HCT116 (cell line): ENCODE data around the gene SPACA9. TPM values are rescaled to one million over a fixed set of nuclear protein-coding genes. Genes with fewer than 3 reads are reported as not detected.

Experiments
- ATAC-seq: fragments of 200-7000 bp; cut with Tn5 transposase; 2 replicates; pipeline ENCODE4 v1.9.1; 2020; ENCODE audit warnings: mild to moderate bottlenecking, moderate library complexity
- BruUV-seq: library from RNA; stranded (reverse); fragments of 400-500 nt; replicated peaks from 2 replicates; lab custom pipeline; 2021; lab: Mats Ljungman, UMichigan
- CTCF ChIA-PET: fragments of 300-600 bp; sonication (Branson Sonifier 250); formaldehyde crosslinking; loops from one replicate; lab custom pipeline; 2021; ENCODE audit warnings: antibody characterized with exemption; lab: Charles Lee
- POLR2A ChIA-PET: fragments of 300-600, 350-600 bp; sonication (Branson Sonifier 250); formaldehyde crosslinking; loops from one replicate; lab custom pipeline; 2021; ENCODE audit warnings: antibody characterized with exemption; lab: Charles Lee
- RAD21 ChIA-PET, 2 experiments: fragments of 300-600 bp; sonication (Branson Sonifier 250); formaldehyde crosslinking; loops; one replicate each; lab custom pipeline; 2023; ENCODE audit warnings: low total read pairs in 2 of 2; ENCODE audit not compliant: uncharacterized antibody in 2 of 2, unreplicated experiment in 2 of 2, low non-redundant PET in 1 of 2; lab: Charles Lee
- DNase-seq: peaks from one replicate; pipeline ENCODE4 v3.0.0-alpha.2; 2010; ENCODE audit warnings: low read depth, low spot score
- H2AFZ ChIP-seq: fragments of 200-600 bp; shearing (Covaris generic), sonication (generic); 2 replicates; pipeline ENCODE4 v1.6.1; 2017; ENCODE audit warnings: low read depth, mixed run types, mixed read lengths, antibody characterized with exemption, low read length; ENCODE audit not compliant: poor library complexity, severe bottlenecking
- H3K27ac ChIP-seq: 2 replicates; pipeline ENCODE4 v1.5.1; 2012; ENCODE audit warnings: low read depth, low read length
- H3K27me3 ChIP-seq: fragments of 200-600 bp; sonication (generic); 2 replicates; pipeline ENCODE4 v1.6.1; 2016; ENCODE audit warnings: mixed run types, low read length, mixed read lengths; ENCODE audit not compliant: insufficient read depth
- H3K36me3 ChIP-seq, 2 experiments: fragments of 200-500 bp in 1 of 2; fragments of 200-600 bp in 1 of 2; sonication (Bioruptor generic) in 1 of 2; sonication (generic) in 1 of 2; 2 replicates each; pipeline versions ENCODE4 v1.5.1 to v1.6.1; 2014 to 2016; ENCODE audit warnings: low read length in 2 of 2, inconsistent platforms in 1 of 2, mixed read lengths in 1 of 2, mixed run types in 1 of 2; ENCODE audit not compliant: insufficient read depth in 2 of 2, control insufficient read depth in 1 of 2
- H3K4me1 ChIP-seq, 2 experiments: fragments of 200-600 bp in 1 of 2; sonication (generic) in 1 of 2; 2 replicates each; pipeline versions ENCODE4 v1.5.1 to v1.6.1; 2012 to 2017; ENCODE audit warnings: low read length in 2 of 2, inconsistent platforms in 1 of 2, mild to moderate bottlenecking in 1 of 2, mixed read lengths in 1 of 2, mixed run types in 1 of 2, moderate library complexity in 1 of 2; ENCODE audit not compliant: insufficient read depth in 2 of 2, control insufficient read depth in 1 of 2
- H3K4me2 ChIP-seq: fragments of 200-600 bp; sonication (generic); 2 replicates; pipeline ENCODE4 v1.6.1; 2017; ENCODE audit warnings: mixed run types, low read length, mixed read lengths
- H3K4me3 ChIP-seq, 2 experiments: fragments of 200-600 bp in 1 of 2; sonication (generic) in 1 of 2; replicated peaks in 1 of 2; 2 replicates each; pipeline ENCODE4 v1.5.1; 2011 to 2016; ENCODE audit warnings: low read length in 2 of 2, control low read depth in 1 of 2, low read depth in 1 of 2, mild to moderate bottlenecking in 1 of 2, mixed read lengths in 1 of 2, mixed run types in 1 of 2
- H3K79me2 ChIP-seq: fragments of 200-600 bp; sonication (generic); 2 replicates; pipeline ENCODE4 v1.6.1; 2017; ENCODE audit warnings: mild to moderate bottlenecking, mixed run types, low read length, moderate library complexity, mixed read lengths; ENCODE audit not compliant: insufficient read depth
- H3K9ac ChIP-seq: fragments of 200-600 bp; sonication (generic); 2 replicates; pipeline ENCODE4 v1.6.1; 2016; ENCODE audit warnings: low read length, mixed read lengths
- H3K9me2 ChIP-seq: fragments of 200-600 bp; sonication (generic), shearing (Covaris generic); 2 replicates; pipeline ENCODE4 v1.6.1; 2017; ENCODE audit warnings: mixed run types, mild to moderate bottlenecking, moderate library complexity; ENCODE audit not compliant: insufficient read depth
- H3K9me3 ChIP-seq, 2 experiments: fragments of 200-500 bp in 1 of 2; fragments of 200-600 bp in 1 of 2; sonication (Bioruptor generic) in 1 of 2; sonication (generic) in 1 of 2; 2 replicates each; pipeline ENCODE4 v1.6.1; 2014 to 2017; ENCODE audit warnings: low read length in 2 of 2, mixed read lengths in 2 of 2, inconsistent platforms in 1 of 2, low read depth in 1 of 2, mild to moderate bottlenecking in 1 of 2, mixed run types in 1 of 2, moderate library complexity in 1 of 2; ENCODE audit not compliant: control insufficient read depth in 1 of 2, insufficient read depth in 1 of 2
- H4K20me1 ChIP-seq: fragments of 200-600 bp; sonication (generic), shearing (Covaris generic); 2 replicates; pipeline ENCODE4 v1.6.1; 2017; ENCODE audit warnings: mixed run types, mild to moderate bottlenecking, moderate library complexity; ENCODE audit not compliant: insufficient read depth
- CBX3 ChIP-seq: IDR thresholded peaks from 2 replicates; pipeline ENCODE4 v1.6.1; 2012; ENCODE audit warnings: low read depth
- CEBPB ChIP-seq: IDR thresholded peaks from 2 replicates; pipeline ENCODE4 v1.6.1; 2012; ENCODE audit warnings: low read depth
- ELF1 ChIP-seq: IDR thresholded peaks from 2 replicates; pipeline ENCODE4 v1.6.1; 2012; ENCODE audit warnings: low read depth, borderline replicate concordance
- EZH2 ChIP-seq: fragments of 200-600 bp; sonication (generic); IDR thresholded peaks from 2 replicates; pipeline ENCODE4 v1.6.1; 2017; ENCODE audit warnings: antibody characterized with exemption, mixed run types
- FOSL1 ChIP-seq: IDR thresholded peaks from 2 replicates; pipeline ENCODE4 v1.6.1; 2012; ENCODE audit warnings: low read depth
- JUND ChIP-seq: IDR thresholded peaks from 2 replicates; pipeline ENCODE4 v1.6.1; 2012
- POLR2A ChIP-seq: IDR thresholded peaks from 2 replicates; pipeline ENCODE4 v1.7.0; 2011; ENCODE audit warnings: borderline replicate concordance; ENCODE audit not compliant: insufficient read depth, insufficient read length; ENCODE audit errors: extremely low read depth
- RAD21 ChIP-seq: IDR thresholded peaks from 2 replicates; pipeline ENCODE4 v1.6.1; 2012; ENCODE audit warnings: low read depth, mild to moderate bottlenecking
- SP1 ChIP-seq: IDR thresholded peaks from 2 replicates; pipeline ENCODE4 v1.6.1; 2012; ENCODE audit warnings: low read depth
- SRF ChIP-seq: IDR thresholded peaks from 2 replicates; pipeline ENCODE4 v1.6.1; 2012; ENCODE audit warnings: low read depth
- ZFX ChIP-seq: fragments of 450-650 bp; IDR thresholded peaks from 2 replicates; pipeline ENCODE4 v1.6.1; 2017
- intact Hi-C: fragments of 100-400 bp; cut with micrococcal nuclease; formaldehyde crosslinking; loops from 2 replicates; pipeline ENCODE4 v1.10.0; 2022
- total RNA-seq: library from RNA; stranded (reverse); gene quantifications from one replicate; pipeline ENCODE4 v1.2.1, GENCODE V29; 2021; ENCODE audit not compliant: unreplicated experiment
- TF ChIP-seq, protein P1 (sequence below), 3 experiments: fragments of 200-600 bp in 1 of 3; sonication (generic) in 1 of 3; IDR thresholded peaks in 2 of 3; conservative IDR thresholded peaks in 1 of 3; 2 replicates each; pipeline ENCODE4 v1.5.1; 2012 to 2017; ENCODE audit warnings: low read depth in 2 of 3, low read length in 2 of 3, antibody characterized with exemption in 1 of 3, borderline replicate concordance in 1 of 3, control low read depth in 1 of 3, mild to moderate bottlenecking in 1 of 3, mixed read lengths in 1 of 3, mixed run types in 1 of 3, moderate library complexity in 1 of 3; ENCODE audit not compliant: insufficient read depth in 1 of 3
- TF ChIP-seq, protein P2 (sequence below): IDR thresholded peaks from 2 replicates; pipeline ENCODE4 v1.6.1; 2012
- TF ChIP-seq, protein P3 (sequence below): IDR thresholded peaks from 2 replicates; pipeline ENCODE4 v1.6.1; 2011; ENCODE audit warnings: mild to moderate bottlenecking, low read length, moderate library complexity; ENCODE audit not compliant: insufficient replicate concordance; ENCODE audit errors: extremely low read depth
- TF ChIP-seq, protein P4 (sequence below): IDR thresholded peaks from 2 replicates; pipeline ENCODE4 v1.6.1; 2012

The SPACA9 gene
- total RNA-seq, 1 experiment from 2014 or later = 8.0 TPM

DNA sequence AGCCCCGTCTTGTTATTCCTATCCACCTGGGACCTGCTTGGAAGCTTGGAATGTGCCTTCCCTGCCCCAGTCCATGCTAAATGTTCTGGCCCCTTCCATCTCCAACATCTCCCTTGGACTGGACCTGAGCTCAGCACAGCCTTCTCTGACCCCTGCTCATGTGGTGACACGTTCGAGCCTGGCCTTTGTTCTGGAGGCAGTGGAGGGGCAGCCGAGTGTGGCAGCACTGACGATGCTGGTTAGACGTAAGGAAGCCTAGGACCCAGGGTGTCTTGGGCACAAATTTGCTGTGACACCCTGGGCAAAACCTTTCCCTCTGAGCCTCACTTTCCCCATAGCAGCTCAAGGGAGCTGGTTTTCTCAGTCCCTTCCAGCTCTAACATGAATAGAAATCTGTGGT is 3.9 kb downstream of the SPACA9 start:
- H3K27ac ChIP-seq = no peak overlapping the region
- BruUV-seq = no TSS peak
- intact Hi-C loops = no loop called here
- no peaks in the 10 kb centered on the region for H4K20me1 ChIP-seq
- ChIA-PET CTCF (no interaction called here), RAD21 (interaction anchor here in 1 of 2 experiments (0.6 kb wide), 1 partner anchor 42 kb away, joined by 3 read pairs; no protein-coding TSS in a partner anchor), POLR2A (no interaction called here)
- ATAC-seq (no peak), DNase-seq (no peak)
- H3K4me2 ChIP-seq = no peak overlapping the region
- H3K9me2 ChIP-seq = no peaks in the 10 kb centered on the region
- H3K4me3 ChIP-seq = no peak overlapping the region
- no peaks in the 10 kb centered on the region for H3K79me2 ChIP-seq
- H3K9me3 ChIP-seq = no peaks in the 10 kb centered on the region
- no peaks in the 10 kb centered on the region for H3K27me3 ChIP-seq
- H2AFZ ChIP-seq = no peak overlapping the region
- no peak overlapping the region for H3K9ac ChIP-seq
- H3K4me1 ChIP-seq = peaks cover under 1 to 21% of the 10 kb centered on the region in 2 experiments; a peak in 2 of 4 replicates
- H3K36me3 ChIP-seq = no peaks in the 10 kb centered on the region
- TF ChIP-seq FOSL1 (no peak), CBX3 (no peak), SRF (no peak), ZFX (no peak), POLR2A (no peak), SP1 (no peak), RAD21 (no peak), JUND (no peak), CEBPB (no peak), ELF1 (no peak), EZH2 (no peak)
- TF ChIP-seq, protein P1, sequence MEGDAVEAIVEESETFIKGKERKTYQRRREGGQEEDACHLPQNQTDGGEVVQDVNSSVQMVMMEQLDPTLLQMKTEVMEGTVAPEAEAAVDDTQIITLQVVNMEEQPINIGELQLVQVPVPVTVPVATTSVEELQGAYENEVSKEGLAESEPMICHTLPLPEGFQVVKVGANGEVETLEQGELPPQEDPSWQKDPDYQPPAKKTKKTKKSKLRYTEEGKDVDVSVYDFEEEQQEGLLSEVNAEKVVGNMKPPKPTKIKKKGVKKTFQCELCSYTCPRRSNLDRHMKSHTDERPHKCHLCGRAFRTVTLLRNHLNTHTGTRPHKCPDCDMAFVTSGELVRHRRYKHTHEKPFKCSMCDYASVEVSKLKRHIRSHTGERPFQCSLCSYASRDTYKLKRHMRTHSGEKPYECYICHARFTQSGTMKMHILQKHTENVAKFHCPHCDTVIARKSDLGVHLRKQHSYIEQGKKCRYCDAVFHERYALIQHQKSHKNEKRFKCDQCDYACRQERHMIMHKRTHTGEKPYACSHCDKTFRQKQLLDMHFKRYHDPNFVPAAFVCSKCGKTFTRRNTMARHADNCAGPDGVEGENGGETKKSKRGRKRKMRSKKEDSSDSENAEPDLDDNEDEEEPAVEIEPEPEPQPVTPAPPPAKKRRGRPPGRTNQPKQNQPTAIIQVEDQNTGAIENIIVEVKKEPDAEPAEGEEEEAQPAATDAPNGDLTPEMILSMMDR (IDR thresholded peaks at IDR 0.05 in 2 of 3, conservative IDR thresholded peaks at IDR 0.05 in 1 of 3; ENCODE audit: borderline replicate concordance in 1 of 3, insufficient read depth in 1 of 3, low read depth in 2 of 3, low read length in 2 of 3) = no peak
- TF ChIP-seq, protein P2, sequence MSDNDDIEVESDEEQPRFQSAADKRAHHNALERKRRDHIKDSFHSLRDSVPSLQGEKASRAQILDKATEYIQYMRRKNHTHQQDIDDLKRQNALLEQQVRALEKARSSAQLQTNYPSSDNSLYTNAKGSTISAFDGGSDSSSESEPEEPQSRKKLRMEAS = no peak
- TF ChIP-seq, protein P3, sequence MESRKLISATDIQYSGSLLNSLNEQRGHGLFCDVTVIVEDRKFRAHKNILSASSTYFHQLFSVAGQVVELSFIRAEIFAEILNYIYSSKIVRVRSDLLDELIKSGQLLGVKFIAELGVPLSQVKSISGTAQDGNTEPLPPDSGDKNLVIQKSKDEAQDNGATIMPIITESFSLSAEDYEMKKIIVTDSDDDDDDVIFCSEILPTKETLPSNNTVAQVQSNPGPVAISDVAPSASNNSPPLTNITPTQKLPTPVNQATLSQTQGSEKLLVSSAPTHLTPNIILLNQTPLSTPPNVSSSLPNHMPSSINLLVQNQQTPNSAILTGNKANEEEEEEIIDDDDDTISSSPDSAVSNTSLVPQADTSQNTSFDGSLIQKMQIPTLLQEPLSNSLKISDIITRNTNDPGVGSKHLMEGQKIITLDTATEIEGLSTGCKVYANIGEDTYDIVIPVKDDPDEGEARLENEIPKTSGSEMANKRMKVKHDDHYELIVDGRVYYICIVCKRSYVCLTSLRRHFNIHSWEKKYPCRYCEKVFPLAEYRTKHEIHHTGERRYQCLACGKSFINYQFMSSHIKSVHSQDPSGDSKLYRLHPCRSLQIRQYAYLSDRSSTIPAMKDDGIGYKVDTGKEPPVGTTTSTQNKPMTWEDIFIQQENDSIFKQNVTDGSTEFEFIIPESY = no peak
- TF ChIP-seq, protein P4, sequence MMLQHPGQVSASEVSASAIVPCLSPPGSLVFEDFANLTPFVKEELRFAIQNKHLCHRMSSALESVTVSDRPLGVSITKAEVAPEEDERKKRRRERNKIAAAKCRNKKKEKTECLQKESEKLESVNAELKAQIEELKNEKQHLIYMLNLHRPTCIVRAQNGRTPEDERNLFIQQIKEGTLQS = no peak
